ENCODE measurements around the gene ANKRD2. TPM values are rescaled to one million over a fixed set of nuclear protein-coding genes. Genes with fewer than 3 reads are reported as not detected.

The ANKRD2 gene
- total and polyA plus RNA-seq, 8 donors, result 0.25 to 9.9 (median 0.68) TPM; not detected in 5

DNA sequence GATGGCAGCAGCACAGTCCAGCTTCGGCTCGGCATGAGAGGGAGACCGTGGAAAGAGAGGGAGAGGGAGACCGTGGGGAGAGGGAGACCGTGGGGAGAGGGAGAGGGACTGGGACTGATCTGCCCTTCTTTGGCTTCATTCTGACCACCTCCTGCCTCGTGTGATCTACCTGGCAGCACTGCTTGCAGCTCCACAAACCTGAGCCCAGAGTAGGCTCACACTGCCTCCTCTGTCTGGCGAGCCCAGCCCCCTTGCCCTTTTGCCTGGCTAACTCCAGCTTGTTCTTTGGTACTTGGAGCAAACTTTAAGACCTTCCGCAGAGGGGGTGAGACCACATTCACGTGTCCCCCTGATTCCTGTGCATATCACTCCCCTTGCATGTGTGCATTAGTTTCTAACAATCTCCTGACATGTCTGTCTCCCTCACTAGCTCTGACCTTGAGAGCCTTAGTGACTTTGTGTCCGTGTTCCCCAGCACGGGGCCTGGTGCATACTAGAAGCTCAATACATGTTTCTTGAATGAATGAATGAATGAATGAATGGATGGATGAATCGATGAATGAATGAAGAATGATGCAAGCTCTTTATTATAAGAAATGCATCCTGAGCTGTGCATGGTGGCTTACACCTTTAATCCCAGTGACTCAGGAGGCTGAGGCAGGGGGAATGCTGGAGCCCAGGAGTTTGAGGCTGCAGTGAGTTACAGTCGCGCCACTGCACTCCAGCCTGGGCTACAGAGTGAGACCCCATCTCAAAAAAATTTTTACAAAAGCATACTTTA lies 42.7 kb upstream of the ANKRD2 start:
- intact Hi-C loops (cut with DNase I; ENCODE audit: low total_unique reads), result no loop called here
- Histone ChIP-seq H3K9me3 (no peaks in the 10 kb centered on the region), H3K27me3 (no peaks in the 10 kb centered on the region), H3K36me3 (no peaks in the 10 kb centered on the region), H3K4me1 (no peaks in the 10 kb centered on the region), H3K4me3 (no peak overlapping the region), H3K27ac (no peak overlapping the region)
- 77 to 85% (median 82%) methylated on average over 11 to 14 of the region's 14 CpGs for WGBS, 5 donors
- TF ChIP-seq POLR2A (IDR thresholded peaks at IDR 0.05) (no peak), EP300 (IDR thresholded peaks at IDR 0.05) (no peak), POLR2AphosphoS5 (IDR thresholded peaks at IDR 0.05) (no peak)
- TF ChIP-seq, protein P1, sequence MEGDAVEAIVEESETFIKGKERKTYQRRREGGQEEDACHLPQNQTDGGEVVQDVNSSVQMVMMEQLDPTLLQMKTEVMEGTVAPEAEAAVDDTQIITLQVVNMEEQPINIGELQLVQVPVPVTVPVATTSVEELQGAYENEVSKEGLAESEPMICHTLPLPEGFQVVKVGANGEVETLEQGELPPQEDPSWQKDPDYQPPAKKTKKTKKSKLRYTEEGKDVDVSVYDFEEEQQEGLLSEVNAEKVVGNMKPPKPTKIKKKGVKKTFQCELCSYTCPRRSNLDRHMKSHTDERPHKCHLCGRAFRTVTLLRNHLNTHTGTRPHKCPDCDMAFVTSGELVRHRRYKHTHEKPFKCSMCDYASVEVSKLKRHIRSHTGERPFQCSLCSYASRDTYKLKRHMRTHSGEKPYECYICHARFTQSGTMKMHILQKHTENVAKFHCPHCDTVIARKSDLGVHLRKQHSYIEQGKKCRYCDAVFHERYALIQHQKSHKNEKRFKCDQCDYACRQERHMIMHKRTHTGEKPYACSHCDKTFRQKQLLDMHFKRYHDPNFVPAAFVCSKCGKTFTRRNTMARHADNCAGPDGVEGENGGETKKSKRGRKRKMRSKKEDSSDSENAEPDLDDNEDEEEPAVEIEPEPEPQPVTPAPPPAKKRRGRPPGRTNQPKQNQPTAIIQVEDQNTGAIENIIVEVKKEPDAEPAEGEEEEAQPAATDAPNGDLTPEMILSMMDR (IDR thresholded peaks at IDR 0.05), result no peak
- no peak for DNase-seq

- no peak overlapping the region for H3K4me3 ChIP-seq
- no peak overlapping the region for H3K27ac ChIP-seq
- no peaks in the 10 kb centered on the region for H3K27me3 ChIP-seq
- no peak for DNase-seq
- H3K4me1 ChIP-seq, result no peaks in the 10 kb centered on the region
- intact Hi-C loops (cut with DNase I; ENCODE audit: low total_unique reads), result no loop called here
- H3K9me3 ChIP-seq, result no peaks in the 10 kb centered on the region
- 84 to 92% (median 87%) methylated on average over 10 of the region's 10 CpGs for WGBS, 5 donors
- H3K36me3 ChIP-seq, result no peaks in the 10 kb centered on the region
- TF ChIP-seq POLR2A (IDR thresholded peaks at IDR 0.05), result no peak
- TF ChIP-seq EP300 (IDR thresholded peaks at IDR 0.05), result no peak
Measured at GRCh38 chr10:97531401-97531986, 41.1 kb upstream of the ANKRD2 start.

DNA sequence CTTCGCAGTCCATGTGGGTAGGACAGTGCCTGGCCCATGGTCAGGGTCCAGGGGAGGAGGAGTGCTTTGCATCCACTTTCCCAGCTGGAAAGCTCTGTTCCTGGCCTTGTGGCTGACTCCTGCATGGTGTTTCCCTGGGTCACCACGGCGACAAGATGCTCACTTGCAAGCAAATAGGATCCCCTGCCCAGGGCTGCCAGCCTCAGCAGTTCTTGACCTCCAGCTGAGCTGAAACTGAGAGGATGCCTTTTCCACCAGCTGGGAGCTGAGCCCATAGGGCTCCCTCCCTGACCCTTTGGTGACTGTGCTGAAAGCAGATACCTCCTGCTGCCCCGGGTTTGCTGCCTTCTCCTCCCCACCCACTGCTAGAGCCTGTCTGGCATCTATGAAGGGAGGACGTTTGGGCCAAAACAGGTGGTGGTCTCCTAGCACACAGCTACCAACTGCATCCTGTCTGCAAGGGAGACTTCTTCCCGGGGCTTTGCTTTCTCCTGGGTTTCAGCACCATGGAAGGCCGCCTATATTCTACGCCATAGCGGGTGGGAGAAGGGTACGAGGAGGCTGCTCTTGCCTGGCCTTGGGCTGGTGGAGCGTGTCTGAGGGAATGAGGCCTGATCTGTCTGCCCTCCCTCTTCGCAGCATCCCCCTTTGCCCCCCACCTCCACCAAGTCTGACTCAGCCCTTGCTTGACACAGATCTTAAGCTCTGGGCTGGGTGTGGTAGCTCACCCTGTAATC lies 39.5 kb upstream of the ANKRD2 start:
- DNase-seq, result peak in 1 of 2 donors; percentile 35
- no peak for TF ChIP-seq EP300 (IDR thresholded peaks at IDR 0.05)
- no peak for TF ChIP-seq POLR2A (IDR thresholded peaks at IDR 0.05)
- no peak for TF ChIP-seq POLR2AphosphoS5 (IDR thresholded peaks at IDR 0.05)
- TF ChIP-seq, protein P1 (IDR thresholded peaks at IDR 0.05), result no peak
- intact Hi-C loops (cut with DNase I; ENCODE audit: low total_unique reads), result no loop called here
- WGBS, 5 donors, result 78 to 88% (median 81%) methylated on average over 11 to 12 of the region's 12 CpGs
- Histone ChIP-seq H3K27ac (no peak overlapping the region), H3K4me3 (no peak overlapping the region), H3K9me3 (no peaks in the 10 kb centered on the region), H3K36me3 (no peaks in the 10 kb centered on the region), H3K4me1 (no peaks in the 10 kb centered on the region), H3K27me3 (no peaks in the 10 kb centered on the region)

- H3K4me1 ChIP-seq, result no peaks in the 10 kb centered on the region
- no peak overlapping the region for H3K27ac ChIP-seq
- no peaks in the 10 kb centered on the region for H3K9me3 ChIP-seq
- intact Hi-C loops (cut with DNase I; ENCODE audit: low total_unique reads), result no loop called here
- no peaks in the 10 kb centered on the region for H3K36me3 ChIP-seq
- WGBS, 5 donors, result 76 to 93% (median 86%) methylated on average over 6 of the region's 6 CpGs
- H3K27me3 ChIP-seq, result no peaks in the 10 kb centered on the region
- no peak overlapping the region for H3K4me3 ChIP-seq
- TF ChIP-seq POLR2A (IDR thresholded peaks at IDR 0.05), result no peak
- TF ChIP-seq, protein P1 (IDR thresholded peaks at IDR 0.05), result no peak
- TF ChIP-seq POLR2AphosphoS5 (IDR thresholded peaks at IDR 0.05), result no peak
- no peak for TF ChIP-seq EP300 (IDR thresholded peaks at IDR 0.05)
- no peak for DNase-seq
Measured at GRCh38 chr10:97533888-97534287, 38.7 kb upstream of the ANKRD2 start.
